ENCODE measurements around the gene PLEKHG5.

DNA sequence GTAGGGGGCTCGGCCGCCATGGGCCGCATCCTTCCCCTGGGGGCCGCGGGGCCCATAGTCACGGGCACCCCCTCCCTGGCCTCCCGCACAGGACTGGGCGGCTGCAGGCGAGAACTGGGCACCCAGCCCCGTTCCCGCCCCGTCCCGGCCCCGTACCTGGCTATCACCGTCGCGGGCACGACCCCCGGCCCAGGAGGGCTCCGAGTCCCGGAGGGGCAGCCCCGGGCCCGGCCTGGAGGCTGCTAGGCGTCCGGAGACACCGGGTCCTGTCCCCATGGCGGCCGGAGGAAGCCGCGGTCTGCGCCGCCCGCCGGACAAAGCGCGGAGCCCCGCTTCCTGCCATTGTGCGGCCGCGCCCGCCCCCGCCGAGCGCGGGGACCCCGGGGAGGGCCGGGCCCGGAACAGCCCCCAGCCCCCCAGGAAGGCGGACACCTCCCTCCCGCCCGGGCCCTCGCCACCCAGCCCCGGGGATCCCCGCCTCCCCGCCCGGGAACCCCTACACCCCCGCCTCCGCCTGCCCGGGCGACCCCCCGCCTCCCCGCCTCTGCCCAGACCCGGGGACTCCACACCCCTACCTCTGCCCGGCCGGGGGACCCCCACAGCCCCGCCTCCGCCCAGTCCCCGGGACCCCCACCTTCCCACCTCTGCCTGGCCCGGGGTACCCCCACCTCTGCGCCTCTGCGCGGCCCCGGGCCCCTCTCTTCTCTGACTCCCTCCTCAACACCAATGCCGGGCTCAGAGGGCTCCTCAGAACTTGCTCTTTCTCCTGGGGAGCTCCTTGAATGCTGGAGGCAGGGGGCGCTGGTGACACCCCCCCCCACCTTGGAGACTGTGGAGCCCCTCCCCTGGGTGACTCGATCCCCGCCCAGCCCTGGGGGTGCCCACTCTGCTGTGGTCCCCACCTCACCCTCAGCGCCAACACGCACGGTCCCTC is 6.0 kb downstream of the PLEKHG5 start:
- TF ChIP-seq, protein P1, sequence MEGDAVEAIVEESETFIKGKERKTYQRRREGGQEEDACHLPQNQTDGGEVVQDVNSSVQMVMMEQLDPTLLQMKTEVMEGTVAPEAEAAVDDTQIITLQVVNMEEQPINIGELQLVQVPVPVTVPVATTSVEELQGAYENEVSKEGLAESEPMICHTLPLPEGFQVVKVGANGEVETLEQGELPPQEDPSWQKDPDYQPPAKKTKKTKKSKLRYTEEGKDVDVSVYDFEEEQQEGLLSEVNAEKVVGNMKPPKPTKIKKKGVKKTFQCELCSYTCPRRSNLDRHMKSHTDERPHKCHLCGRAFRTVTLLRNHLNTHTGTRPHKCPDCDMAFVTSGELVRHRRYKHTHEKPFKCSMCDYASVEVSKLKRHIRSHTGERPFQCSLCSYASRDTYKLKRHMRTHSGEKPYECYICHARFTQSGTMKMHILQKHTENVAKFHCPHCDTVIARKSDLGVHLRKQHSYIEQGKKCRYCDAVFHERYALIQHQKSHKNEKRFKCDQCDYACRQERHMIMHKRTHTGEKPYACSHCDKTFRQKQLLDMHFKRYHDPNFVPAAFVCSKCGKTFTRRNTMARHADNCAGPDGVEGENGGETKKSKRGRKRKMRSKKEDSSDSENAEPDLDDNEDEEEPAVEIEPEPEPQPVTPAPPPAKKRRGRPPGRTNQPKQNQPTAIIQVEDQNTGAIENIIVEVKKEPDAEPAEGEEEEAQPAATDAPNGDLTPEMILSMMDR (IDR thresholded peaks at IDR 0.05): no peak
- TF ChIP-seq POLR2A (IDR thresholded peaks at IDR 0.05; ENCODE audit: low read depth): no peak
- TF ChIP-seq EP300 (IDR thresholded peaks at IDR 0.05): no peak
